Pancreas (tissue), 10 donors: ENCODE results near the gene UNC13C. TPM values are rescaled to one million over a fixed set of nuclear protein-coding genes. Genes with fewer than 3 reads are reported as not detected.

Experiments
- ATAC-seq, 4 donors: fragments of 200-7000 bp; cut with Tn5 transposase; one replicate each; pipeline versions ENCODE4 v1.8.0 to v1.9.1; 2020; ENCODE audit warnings: mild to moderate bottlenecking in 4 of 4, moderate library complexity in 4 of 4
- DNase-seq, 6 donors: peaks; one replicate each; pipeline ENCODE4 v3.0.0-alpha.2; 2020
- FAIRE-seq: peaks from 2 replicates; lab custom pipeline; 2012; peaks lifted over from hg19 to GRCh38; lab: Jason Lieb, UNC
- H3K27ac ChIP-seq, 4 donors: fragments of 200-600 bp; sonication (generic); 1 replicate in 3 of 4; 2 replicates in 1 of 4; pipeline versions ENCODE4 v1.5.0 to v1.8.0; 2020
- H3K27me3 ChIP-seq, 4 donors: fragments of 200-600 bp; one replicate each; pipeline ENCODE4 v1.8.0; 2021
- H3K36me3 ChIP-seq, 3 donors: fragments of 200-600 bp; sonication (generic) in 1 of 3; one replicate each; pipeline versions ENCODE4 v1.5.0 to v1.8.0; 2020 to 2021
- H3K4me1 ChIP-seq, 3 donors: fragments of 200-600 bp; one replicate each; pipeline ENCODE4 v1.8.0; 2021
- H3K4me3 ChIP-seq, 4 donors: fragments of 200-600 bp; sonication (generic) in 2 of 4; one replicate each; pipeline versions ENCODE4 v1.5.0 to v1.8.0; 2020 to 2021
- H3K9me3 ChIP-seq, 4 donors: fragments of 200-600 bp; one replicate each; pipeline ENCODE4 v1.8.0; 2021
- WGBS, 2 donors: extraction: QIAGEN DNeasy Blood & Tissue Kit; methylation state at CpG; one replicate each; pipeline ENCODE4 v1.1.7; 2013; 5-methylcytosine and 5-hydroxymethylcytosine counted together
- intact Hi-C, 3 donors: fragments of 100-400 bp; cut with DNase I; formaldehyde crosslinking; loops; one replicate each; pipeline versions ENCODE4 v1.11.1 to v1.14.2; 2022
- polyA plus RNA-seq, 2 donors: library from polyadenylated mRNA; stranded (reverse); fragments of 200-250 nt; gene quantifications; one replicate each; pipeline ENCODE4 v1.2.3, GENCODE V29; 2013
- total RNA-seq, 6 donors: library from RNA; stranded (reverse); fragmentation: NEBNext Ultra II Directional in 4 of 6; extraction: Animal tissue kit (Norgen Biotek cat#: 25700) in 4 of 6; gene quantifications; one replicate each; pipeline versions ENCODE4 v1.2.1 to v1.2.4, GENCODE V29; 2021 to 2023
- TF ChIP-seq, protein P1 (sequence below), 4 donors: fragments of 200-600 bp; sonication (generic) in 3 of 4; IDR thresholded peaks; one replicate each; pipeline versions ENCODE4 v1.5.0 to v1.8.0; 2021; ENCODE audit warnings: antibody characterized with exemption in 4 of 4
- donor health status: healthy with polysubstance abuse.
- donor health status: DM: no; HTN: no; CAD: no; lungs with moderate emphysema.
- donor health status: DM: no; HTN: no; CAD: no.
- donor health status: control.
- donor health status: control.
- donor health status: Bipolar disorder and iron deficiency.
- donor health status: DM: yes; HTN: yes; CAD: no.
- donor health status: DM: no; HTN: no; CAD: no.
- donor health status: DM: no; HTN: no; CAD: no.
- donor health status: DM: yes; HTN: yes; CAD: no.

Gene UNC13C
- total and polyA plus RNA-seq, 8 donors = under 0.01 to 0.38 (median 0.04) TPM; not detected in 2

DNA sequence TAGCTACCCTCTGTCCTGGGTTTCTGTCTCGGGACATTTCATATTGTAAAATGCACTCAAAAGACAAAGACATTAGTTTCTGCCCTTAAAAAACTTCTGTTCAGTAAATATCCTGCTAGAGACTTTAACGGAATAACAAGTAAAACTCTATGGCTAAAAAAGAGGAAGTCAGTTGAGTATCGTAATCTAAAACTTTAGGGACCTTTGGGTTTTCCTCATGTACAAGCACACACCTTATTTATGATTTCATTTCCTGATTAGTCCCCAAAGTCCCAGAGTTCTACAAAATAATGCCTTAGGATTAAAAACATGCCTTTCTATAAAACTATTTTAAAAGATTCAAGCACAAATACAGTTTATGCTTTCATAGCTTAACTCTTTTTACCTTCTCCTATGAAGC is 585.9 kb downstream of the UNC13C start:
- intact Hi-C loops = loop anchor here in 1 of 3 donors (10.0 kb wide), 1 partner anchor 51 kb away; no protein-coding TSS in a partner anchor
- no peaks in the 10 kb centered on the region for H3K9me3 ChIP-seq
- H3K4me3 ChIP-seq = no peak overlapping the region
- H3K36me3 ChIP-seq = no peaks in the 10 kb centered on the region
- FAIRE-seq (no peak), ATAC-seq (no peak), DNase-seq (no peak)
- WGBS, 2 donors = 73 to 80% methylated on average over 3 of the region's 3 CpGs
- no peak overlapping the region for H3K27ac ChIP-seq
- no peaks in the 10 kb centered on the region for H3K4me1 ChIP-seq
- H3K27me3 ChIP-seq = no peaks in the 10 kb centered on the region
- TF ChIP-seq, protein P1, sequence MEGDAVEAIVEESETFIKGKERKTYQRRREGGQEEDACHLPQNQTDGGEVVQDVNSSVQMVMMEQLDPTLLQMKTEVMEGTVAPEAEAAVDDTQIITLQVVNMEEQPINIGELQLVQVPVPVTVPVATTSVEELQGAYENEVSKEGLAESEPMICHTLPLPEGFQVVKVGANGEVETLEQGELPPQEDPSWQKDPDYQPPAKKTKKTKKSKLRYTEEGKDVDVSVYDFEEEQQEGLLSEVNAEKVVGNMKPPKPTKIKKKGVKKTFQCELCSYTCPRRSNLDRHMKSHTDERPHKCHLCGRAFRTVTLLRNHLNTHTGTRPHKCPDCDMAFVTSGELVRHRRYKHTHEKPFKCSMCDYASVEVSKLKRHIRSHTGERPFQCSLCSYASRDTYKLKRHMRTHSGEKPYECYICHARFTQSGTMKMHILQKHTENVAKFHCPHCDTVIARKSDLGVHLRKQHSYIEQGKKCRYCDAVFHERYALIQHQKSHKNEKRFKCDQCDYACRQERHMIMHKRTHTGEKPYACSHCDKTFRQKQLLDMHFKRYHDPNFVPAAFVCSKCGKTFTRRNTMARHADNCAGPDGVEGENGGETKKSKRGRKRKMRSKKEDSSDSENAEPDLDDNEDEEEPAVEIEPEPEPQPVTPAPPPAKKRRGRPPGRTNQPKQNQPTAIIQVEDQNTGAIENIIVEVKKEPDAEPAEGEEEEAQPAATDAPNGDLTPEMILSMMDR (IDR thresholded peaks at IDR 0.05) = no peak

DNA sequence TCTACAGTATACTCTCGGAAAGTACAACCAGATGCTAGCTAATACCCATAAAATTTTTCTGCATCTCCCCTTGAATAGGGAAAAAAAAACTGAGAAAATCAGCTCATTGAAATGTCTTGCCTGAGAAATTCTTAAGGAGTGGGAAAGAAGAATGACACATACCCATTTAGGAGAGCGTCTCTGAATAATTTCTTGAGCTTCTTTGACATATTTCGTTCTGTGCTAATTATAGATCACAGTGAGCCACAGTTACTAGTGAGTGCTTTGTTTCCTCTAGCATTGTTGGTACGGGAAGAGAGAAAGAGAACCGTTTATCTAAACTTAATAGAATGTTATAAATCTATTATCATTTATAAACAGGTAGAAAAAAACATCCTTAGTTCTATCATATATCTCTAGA is 588.4 kb downstream of the UNC13C start:
- WGBS, 2 donors = 57 to 74% methylated on average over 5 of the region's 5 CpGs
- H3K4me3 ChIP-seq = no peak overlapping the region
- no peaks in the 10 kb centered on the region for H3K36me3 ChIP-seq
- no peaks in the 10 kb centered on the region for H3K9me3 ChIP-seq
- intact Hi-C loops = loop anchor here in 1 of 3 donors (10.0 kb wide), 1 partner anchor 48 kb away; no protein-coding TSS in a partner anchor
- H3K27ac ChIP-seq = no peak overlapping the region
- no peak for FAIRE-seq
- no peaks in the 10 kb centered on the region for H3K4me1 ChIP-seq
- TF ChIP-seq, protein P1 (IDR thresholded peaks at IDR 0.05) = no peak
- no peak for ATAC-seq
- H3K27me3 ChIP-seq = no peaks in the 10 kb centered on the region
- no peak for DNase-seq

DNA sequence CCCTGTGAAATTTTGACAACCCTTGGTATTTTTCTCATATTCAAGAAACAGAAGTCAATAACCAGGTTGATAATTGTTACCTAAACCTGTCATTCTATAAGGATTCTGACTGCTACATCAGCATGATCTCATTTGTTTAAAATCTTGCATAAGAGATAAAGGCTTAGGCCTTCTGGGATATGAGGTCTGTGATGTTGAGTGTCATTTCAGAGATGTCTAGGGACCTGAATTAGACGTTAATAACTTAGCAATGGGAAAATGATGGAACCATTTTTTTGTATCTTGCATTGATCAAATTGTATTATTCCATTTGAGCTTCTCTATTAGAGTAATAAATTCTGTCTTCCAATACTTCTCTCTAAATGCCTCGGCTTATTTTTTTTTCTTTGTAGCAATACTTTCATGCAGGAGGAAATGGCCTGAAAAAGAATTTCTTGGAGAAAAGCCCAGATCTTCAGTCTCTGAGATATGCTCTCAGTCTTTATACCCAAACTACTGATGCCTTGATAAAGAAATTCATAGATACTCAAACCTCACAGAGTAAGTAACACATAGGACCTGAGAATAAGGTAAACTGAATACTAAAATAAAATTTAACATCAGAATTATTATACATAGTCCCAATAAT is 589.3 kb downstream of the UNC13C start:
- intact Hi-C loops = loop anchor here in 1 of 3 donors (10.0 kb wide), 1 partner anchor 47 kb away; no protein-coding TSS in a partner anchor
- no peaks in the 10 kb centered on the region for H3K4me1 ChIP-seq
- no peaks in the 10 kb centered on the region for H3K36me3 ChIP-seq
- no peaks in the 10 kb centered on the region for H3K27me3 ChIP-seq
- no peak overlapping the region for H3K27ac ChIP-seq
- WGBS, 2 donors = 30 to 36% methylated on average over 2 of the region's 2 CpGs
- no peaks in the 10 kb centered on the region for H3K9me3 ChIP-seq
- TF ChIP-seq, protein P1 (IDR thresholded peaks at IDR 0.05) = no peak
- H3K4me3 ChIP-seq = no peak overlapping the region
- DNase-seq (no peak), ATAC-seq (no peak), FAIRE-seq (no peak)

DNA sequence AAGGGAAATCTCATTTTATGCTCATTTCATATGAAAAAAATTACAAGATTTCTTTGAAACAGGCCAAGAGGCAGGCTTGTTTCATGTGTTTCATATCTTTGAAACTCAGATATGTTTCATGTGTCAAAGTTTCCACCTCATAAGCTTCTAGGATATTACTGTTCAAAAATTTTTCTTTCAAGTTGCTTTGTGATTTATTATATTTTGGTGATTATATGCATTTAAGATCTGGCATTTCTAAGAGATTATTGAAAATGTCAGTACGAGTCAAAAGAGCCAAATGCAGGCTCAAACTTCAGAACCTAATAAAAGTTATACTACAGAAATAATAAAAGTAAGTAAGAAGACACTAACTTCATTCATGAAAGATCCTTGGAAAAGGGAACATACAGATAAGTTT is 590.1 kb downstream of the UNC13C start:
- TF ChIP-seq, protein P1 (IDR thresholded peaks at IDR 0.05) = no peak
- ATAC-seq = no peak
- no peak for DNase-seq
- 53 to 61% methylated on average over 1 of the region's 1 CpG for WGBS, 2 donors
- H3K9me3 ChIP-seq = no peaks in the 10 kb centered on the region
- H3K36me3 ChIP-seq = no peaks in the 10 kb centered on the region
- intact Hi-C loops = loop anchor here in 1 of 3 donors (10.0 kb wide), 1 partner anchor 46 kb away; no protein-coding TSS in a partner anchor
- H3K27ac ChIP-seq = no peak overlapping the region
- H3K27me3 ChIP-seq = no peaks in the 10 kb centered on the region
- H3K4me1 ChIP-seq = no peaks in the 10 kb centered on the region
- FAIRE-seq = no peak
- no peak overlapping the region for H3K4me3 ChIP-seq

DNA sequence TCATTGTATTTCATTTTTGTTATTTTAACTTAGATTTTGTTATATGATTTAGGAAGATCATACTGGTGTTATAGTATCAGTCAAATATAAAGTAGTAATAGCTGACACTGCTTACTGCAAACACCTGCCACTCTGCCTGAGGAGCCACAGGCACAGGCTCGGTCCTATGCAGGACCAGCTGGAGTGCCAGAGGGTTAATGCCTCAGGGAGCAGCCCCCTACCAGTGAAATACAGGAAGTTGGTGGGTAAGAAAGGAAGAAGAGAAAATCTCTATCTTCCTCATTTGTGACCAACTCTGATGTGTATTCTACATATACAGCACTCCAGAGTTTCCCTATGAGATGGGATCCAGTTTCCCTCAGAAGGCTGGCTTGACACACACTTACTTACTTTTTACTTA is 593.3 kb downstream of the UNC13C start:
- Histone ChIP-seq H3K4me3 (no peak overlapping the region), H3K27ac (no peak overlapping the region), H3K27me3 (no peaks in the 10 kb centered on the region), H3K36me3 (no peaks in the 10 kb centered on the region), H3K9me3 (no peaks in the 10 kb centered on the region), H3K4me1 (no peaks in the 10 kb centered on the region)
- intact Hi-C loops = loop anchor here in 1 of 3 donors (10.0 kb wide), 1 partner anchor 63 kb away; no protein-coding TSS in a partner anchor
- ATAC-seq (no peak), DNase-seq (no peak), FAIRE-seq (no peak)
- 56 to 91% methylated on average over 1 of the region's 1 CpG for WGBS, 2 donors
- TF ChIP-seq, protein P1 (IDR thresholded peaks at IDR 0.05) = no peak
